ENCODE results near the gene COL4A3.

COL4A3 gene

DNA sequence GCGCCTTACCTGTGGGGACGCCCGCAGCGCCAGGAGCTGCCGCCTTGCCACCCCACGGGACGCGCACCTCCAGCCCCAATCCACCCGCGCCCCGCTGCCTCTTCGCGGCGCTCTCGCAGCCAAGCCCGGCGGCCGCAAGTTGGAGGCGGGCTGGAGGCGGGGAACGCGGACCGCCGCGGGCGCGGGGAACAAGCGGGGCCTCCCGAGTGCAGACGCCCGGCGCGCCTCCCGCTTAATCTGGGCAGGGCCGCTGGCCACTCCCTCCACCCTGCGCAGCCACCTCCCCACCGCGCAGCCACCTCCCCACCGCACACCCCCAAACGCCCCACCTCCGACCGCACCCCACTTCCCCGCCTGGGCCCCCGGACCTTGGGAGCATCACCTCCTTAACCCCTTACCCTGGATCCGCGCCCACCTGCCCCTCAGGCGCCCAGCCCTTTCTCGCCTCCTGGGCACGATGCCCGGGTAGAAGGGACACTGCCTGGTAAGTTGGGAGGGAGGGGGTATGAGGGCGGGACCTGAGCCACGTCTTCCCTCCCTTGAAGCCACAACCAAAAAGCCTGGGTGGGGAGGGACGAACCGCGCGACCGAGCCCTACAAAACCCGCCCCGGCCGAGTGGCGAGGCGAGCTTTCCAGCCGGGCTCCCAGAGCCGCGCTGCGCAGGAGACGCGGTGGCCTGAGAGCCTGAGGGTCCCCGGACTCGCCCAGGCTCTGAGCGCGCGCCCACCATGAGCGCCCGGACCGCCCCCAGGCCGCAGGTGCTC, at the start of gene COL4A3, which contains the start of gene COL4A4:
TSS of gene COL4A3 (plus strand) at position 627 of the 765 bp plus-strand sequence. CDS start at position 730, 103 bp downstream.
TSS of gene COL4A4 (minus strand) at position 208 of the 765 bp plus-strand sequence. CDS start 16,722 bp downstream, outside the sequence.
- no peak within 1 kb of the TSS for H3K9ac ChIP-seq (ENCODE audit: low read length)
- H3K27me3 ChIP-seq (ENCODE audit: control insufficient read depth in 1 of 2, insufficient read depth in 2 of 2, low read length in 2 of 2), result peaks cover 11 to 32% of the 10 kb centered on the region in 2 donors
- H3K4me3 ChIP-seq (ENCODE audit: low read depth in 1 of 2, low read length in 2 of 2), result peak within 1 kb of the TSS; percentile 10 to 32

DNA sequence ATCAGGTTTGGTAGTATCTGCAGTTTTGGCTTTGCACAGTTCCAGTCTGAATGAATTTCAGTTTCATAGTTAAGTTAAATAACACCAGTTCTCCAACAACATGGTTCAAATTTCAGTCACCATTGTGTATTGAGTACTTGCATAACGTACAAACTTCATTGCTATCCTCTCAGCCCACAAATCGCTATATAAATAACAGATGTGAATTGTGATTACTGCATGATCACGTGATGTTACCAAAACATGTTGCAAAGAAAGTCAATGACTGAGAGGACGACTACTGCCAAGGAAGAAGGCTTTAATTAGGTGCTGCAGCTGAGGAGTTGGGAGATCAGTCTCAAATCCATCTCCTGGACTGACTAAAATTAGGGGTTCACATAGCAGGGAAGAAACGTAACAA, 48.7 kb upstream of the COL4A3 start:
- Histone ChIP-seq H3K4me3 (ENCODE audit: low read depth in 1 of 2, low read length in 2 of 2) (no peak overlapping the region), H3K4me1 (ENCODE audit: insufficient read depth, low read length) (peaks cover 5% of the 10 kb centered on the region), H3K27ac (ENCODE audit: low read depth, low read length) (no peak overlapping the region), H3K36me3 (ENCODE audit: insufficient read depth, low read length) (no peaks in the 10 kb centered on the region), H3K9me3 (ENCODE audit: low read length) (no peaks in the 10 kb centered on the region), H3K27me3 (ENCODE audit: control insufficient read depth in 1 of 2, insufficient read depth in 2 of 2, low read length in 2 of 2) (no peaks in the 10 kb centered on the region), H3K9ac (ENCODE audit: low read length) (no peak overlapping the region)

More for the DNA sequence above, at the start of gene COL4A3, which contains the start of gene COL4A4:
- Histone ChIP-seq H3K4me1 (ENCODE audit: insufficient read depth, low read length) (peaks cover 4% of the 10 kb centered on the region), H3K9me3 (ENCODE audit: low read length) (no peaks in the 10 kb centered on the region), H3K36me3 (ENCODE audit: insufficient read depth, low read length) (no peaks in the 10 kb centered on the region), H3K27ac (ENCODE audit: low read depth, low read length) (no peak within 1 kb of the TSS)

DNA sequence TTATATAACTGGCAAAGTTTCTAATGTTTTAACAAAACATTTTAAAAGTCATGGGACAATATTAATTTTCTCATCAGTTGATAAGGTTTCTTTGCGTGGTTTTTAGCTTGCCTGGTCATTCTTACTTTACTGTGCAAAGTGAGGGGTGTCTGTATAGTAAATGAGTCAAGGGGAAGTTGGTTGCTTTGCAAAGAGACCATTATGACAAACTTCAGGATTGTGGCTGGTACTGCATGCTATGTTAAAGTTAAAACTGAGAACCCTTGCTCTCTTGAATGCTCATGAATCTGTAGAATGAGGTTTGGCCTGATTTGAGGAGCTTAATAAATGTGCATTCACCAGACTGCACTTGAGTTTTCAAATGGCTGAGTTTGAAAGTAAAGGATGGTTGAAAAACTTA, 47.4 kb upstream of the COL4A3 start:
- no peaks in the 10 kb centered on the region for H3K27me3 ChIP-seq (ENCODE audit: control insufficient read depth in 1 of 2, insufficient read depth in 2 of 2, low read length in 2 of 2)
- no peaks in the 10 kb centered on the region for H3K36me3 ChIP-seq (ENCODE audit: insufficient read depth, low read length)
- H3K9me3 ChIP-seq (ENCODE audit: low read length), result no peaks in the 10 kb centered on the region
- no peak overlapping the region for H3K4me3 ChIP-seq (ENCODE audit: low read depth in 1 of 2, low read length in 2 of 2)
- no peak overlapping the region for H3K27ac ChIP-seq (ENCODE audit: low read depth, low read length)
- H3K4me1 ChIP-seq (ENCODE audit: insufficient read depth, low read length), result peaks cover 5% of the 10 kb centered on the region
- H3K9ac ChIP-seq (ENCODE audit: low read length), result no peak overlapping the region

DNA sequence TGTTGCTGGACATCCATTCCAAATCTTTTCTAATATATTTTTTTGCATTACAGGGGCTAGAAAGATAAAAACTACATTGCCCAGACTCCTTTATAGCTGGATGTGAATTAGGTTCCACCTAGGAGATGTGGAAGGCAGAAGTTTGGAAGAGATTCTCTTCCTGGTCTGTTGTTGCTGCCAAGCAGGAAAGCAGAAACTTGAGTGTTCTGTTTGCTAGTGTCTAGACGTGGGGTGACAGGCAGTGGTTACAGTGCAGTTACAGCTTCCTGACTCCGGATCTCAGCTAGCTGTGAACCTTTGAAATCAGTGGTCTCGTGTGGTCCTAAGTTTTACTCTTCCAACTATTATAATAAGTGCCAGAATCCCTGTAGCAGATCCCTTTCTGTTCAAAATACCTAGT, 46.6 kb upstream of the COL4A3 start:
- Histone ChIP-seq H3K4me1 (ENCODE audit: insufficient read depth, low read length) (peaks cover 5% of the 10 kb centered on the region), H3K36me3 (ENCODE audit: insufficient read depth, low read length) (no peaks in the 10 kb centered on the region), H3K27ac (ENCODE audit: low read depth, low read length) (no peak overlapping the region), H3K9me3 (ENCODE audit: low read length) (no peaks in the 10 kb centered on the region), H3K9ac (ENCODE audit: low read length) (no peak overlapping the region), H3K4me3 (ENCODE audit: low read depth in 1 of 2, low read length in 2 of 2) (no peak overlapping the region), H3K27me3 (ENCODE audit: control insufficient read depth in 1 of 2, insufficient read depth in 2 of 2, low read length in 2 of 2) (no peaks in the 10 kb centered on the region)

DNA sequence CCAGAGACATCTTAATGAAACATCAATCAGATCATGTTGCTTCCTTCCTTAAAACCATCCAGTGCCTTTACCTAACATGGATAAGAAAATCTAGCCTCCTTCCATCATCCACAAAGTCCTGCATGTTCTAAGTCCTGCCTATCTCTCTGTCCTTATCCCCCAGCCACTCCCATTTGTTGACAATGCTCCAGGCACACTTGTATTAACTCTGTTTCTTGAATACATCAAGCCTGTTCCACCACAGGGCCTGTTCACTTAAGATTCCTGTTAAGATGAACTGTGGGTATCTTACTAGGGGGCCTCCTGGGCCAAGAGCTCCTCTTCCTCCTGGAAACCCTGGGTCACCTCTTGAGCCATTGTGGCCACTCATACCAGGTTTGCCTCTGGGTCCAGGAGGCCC, 46.1 kb upstream of the COL4A3 start:
- H3K27ac ChIP-seq (ENCODE audit: low read depth, low read length), result no peak overlapping the region
- H3K4me1 ChIP-seq (ENCODE audit: insufficient read depth, low read length), result peaks cover 5% of the 10 kb centered on the region
- no peaks in the 10 kb centered on the region for H3K9me3 ChIP-seq (ENCODE audit: low read length)
- no peak overlapping the region for H3K4me3 ChIP-seq (ENCODE audit: low read depth in 1 of 2, low read length in 2 of 2)
- H3K27me3 ChIP-seq (ENCODE audit: control insufficient read depth in 1 of 2, insufficient read depth in 2 of 2, low read length in 2 of 2), result no peaks in the 10 kb centered on the region
- no peaks in the 10 kb centered on the region for H3K36me3 ChIP-seq (ENCODE audit: insufficient read depth, low read length)
- no peak overlapping the region for H3K9ac ChIP-seq (ENCODE audit: low read length)

DNA sequence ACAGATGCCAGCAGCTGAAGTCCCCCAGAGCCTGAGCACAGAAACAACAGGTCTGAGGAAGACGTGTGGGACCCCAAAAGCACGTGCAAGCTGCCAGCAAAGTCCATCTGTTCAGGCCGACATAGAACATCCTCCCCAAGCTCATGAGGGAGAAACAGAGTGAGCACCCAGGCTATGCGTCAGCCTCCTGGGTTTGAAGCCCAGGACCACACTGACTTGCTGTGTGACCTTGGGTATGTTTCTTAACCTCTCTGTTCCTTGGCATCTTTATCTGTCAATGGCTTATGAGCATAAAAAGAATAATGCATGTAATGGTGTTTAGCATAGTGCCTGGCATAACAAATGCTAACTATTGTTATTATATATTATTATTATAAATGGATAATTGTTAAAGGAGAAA, 40.7 kb upstream of the COL4A3 start:
- Histone ChIP-seq H3K27ac (ENCODE audit: low read depth, low read length) (no peak overlapping the region), H3K36me3 (ENCODE audit: insufficient read depth, low read length) (no peaks in the 10 kb centered on the region), H3K4me1 (ENCODE audit: insufficient read depth, low read length) (no peaks in the 10 kb centered on the region), H3K9ac (ENCODE audit: low read length) (no peak overlapping the region), H3K9me3 (ENCODE audit: low read length) (no peaks in the 10 kb centered on the region), H3K27me3 (ENCODE audit: control insufficient read depth in 1 of 2, insufficient read depth in 2 of 2, low read length in 2 of 2) (peaks cover 0 to 3% of the 10 kb centered on the region in 2 donors), H3K4me3 (ENCODE audit: low read depth in 1 of 2, low read length in 2 of 2) (no peak overlapping the region)

DNA sequence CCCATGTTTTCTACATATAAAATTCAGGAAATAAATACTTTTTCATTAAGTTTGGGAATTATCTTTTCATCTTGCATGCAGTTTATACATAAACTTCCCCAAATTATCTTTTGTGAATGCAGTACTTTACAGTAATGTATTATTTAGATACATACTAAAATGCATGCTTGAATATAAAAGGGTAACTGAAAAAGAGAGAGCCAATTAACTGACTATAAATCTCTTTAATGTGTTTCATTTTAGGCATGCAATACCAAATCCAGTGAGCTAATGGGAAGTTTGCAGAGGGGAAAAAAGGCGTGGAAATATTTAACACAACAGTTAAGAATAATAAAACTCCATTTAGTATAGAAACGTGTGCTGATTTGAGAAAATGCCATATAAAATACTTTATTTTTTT, 39.6 kb upstream of the COL4A3 start:
- H3K4me1 ChIP-seq (ENCODE audit: insufficient read depth, low read length), result no peaks in the 10 kb centered on the region

DNA sequence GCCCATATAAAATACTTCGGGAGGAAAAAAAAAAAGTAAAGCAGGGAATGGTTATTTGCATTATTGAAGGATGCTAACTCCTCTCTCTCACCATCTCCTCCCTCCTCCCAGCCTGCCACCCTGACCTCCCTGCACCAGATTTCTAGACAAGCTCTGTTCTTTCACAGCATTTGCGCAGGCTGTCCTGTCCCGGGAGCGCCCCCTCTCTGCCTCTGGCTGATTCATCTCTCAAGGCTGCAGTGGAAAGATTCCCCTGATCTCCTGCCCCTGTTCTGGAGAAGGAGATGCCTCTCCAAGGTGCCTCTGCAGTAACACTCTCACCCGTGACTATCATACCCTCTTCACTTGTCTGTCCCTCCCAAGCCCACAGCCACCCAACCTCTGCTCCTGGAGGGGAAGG, 38.9 kb upstream of the COL4A3 start:
- no peaks in the 10 kb centered on the region for H3K4me1 ChIP-seq (ENCODE audit: insufficient read depth, low read length)
- H3K9me3 ChIP-seq (ENCODE audit: low read length), result no peaks in the 10 kb centered on the region
- no peaks in the 10 kb centered on the region for H3K36me3 ChIP-seq (ENCODE audit: insufficient read depth, low read length)
- peaks cover 0 to 3% of the 10 kb centered on the region in 2 donors for H3K27me3 ChIP-seq (ENCODE audit: control insufficient read depth in 1 of 2, insufficient read depth in 2 of 2, low read length in 2 of 2)
- H3K9ac ChIP-seq (ENCODE audit: low read length), result no peak overlapping the region
- no peak overlapping the region for H3K4me3 ChIP-seq (ENCODE audit: low read depth in 1 of 2, low read length in 2 of 2)
- no peak overlapping the region for H3K27ac ChIP-seq (ENCODE audit: low read depth, low read length)

More for the DNA sequence above, 39.6 kb upstream of the COL4A3 start:
- no peaks in the 10 kb centered on the region for H3K36me3 ChIP-seq (ENCODE audit: insufficient read depth, low read length)
- H3K27ac ChIP-seq (ENCODE audit: low read depth, low read length), result no peak overlapping the region
- no peak overlapping the region for H3K9ac ChIP-seq (ENCODE audit: low read length)
- no peaks in the 10 kb centered on the region for H3K9me3 ChIP-seq (ENCODE audit: low read length)
- H3K27me3 ChIP-seq (ENCODE audit: control insufficient read depth in 1 of 2, insufficient read depth in 2 of 2, low read length in 2 of 2), result peaks cover 0 to 3% of the 10 kb centered on the region in 2 donors
- H3K4me3 ChIP-seq (ENCODE audit: low read depth in 1 of 2, low read length in 2 of 2), result no peak overlapping the region

DNA sequence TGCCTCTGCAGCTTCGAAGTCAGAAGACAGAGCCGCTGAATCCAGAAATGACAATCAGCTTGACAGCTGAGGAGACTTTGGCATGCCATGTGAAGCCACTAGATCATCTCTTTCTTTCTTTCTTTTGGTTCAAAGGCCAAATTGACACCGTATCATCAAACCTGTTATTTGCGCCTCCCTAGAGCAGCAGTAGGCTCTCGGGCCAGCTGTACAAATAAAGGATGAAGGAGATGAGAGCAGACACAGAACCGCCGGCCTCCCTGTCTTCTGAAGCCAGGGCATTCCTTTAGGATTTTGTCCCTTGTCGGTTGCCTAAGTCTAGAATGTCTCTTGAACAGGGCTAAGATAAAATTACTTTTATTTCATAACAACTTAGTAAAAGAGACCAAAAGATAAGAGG, 37.2 kb upstream of the COL4A3 start:
- H3K27me3 ChIP-seq (ENCODE audit: control insufficient read depth in 1 of 2, insufficient read depth in 2 of 2, low read length in 2 of 2), result peaks cover 0 to 3% of the 10 kb centered on the region in 2 donors
- H3K4me3 ChIP-seq (ENCODE audit: low read depth in 1 of 2, low read length in 2 of 2), result no peak overlapping the region
- no peak overlapping the region for H3K9ac ChIP-seq (ENCODE audit: low read length)
- H3K4me1 ChIP-seq (ENCODE audit: insufficient read depth, low read length), result no peaks in the 10 kb centered on the region
- H3K27ac ChIP-seq (ENCODE audit: low read depth, low read length), result no peak overlapping the region
- H3K9me3 ChIP-seq (ENCODE audit: low read length), result no peaks in the 10 kb centered on the region
- H3K36me3 ChIP-seq (ENCODE audit: insufficient read depth, low read length), result no peaks in the 10 kb centered on the region

DNA sequence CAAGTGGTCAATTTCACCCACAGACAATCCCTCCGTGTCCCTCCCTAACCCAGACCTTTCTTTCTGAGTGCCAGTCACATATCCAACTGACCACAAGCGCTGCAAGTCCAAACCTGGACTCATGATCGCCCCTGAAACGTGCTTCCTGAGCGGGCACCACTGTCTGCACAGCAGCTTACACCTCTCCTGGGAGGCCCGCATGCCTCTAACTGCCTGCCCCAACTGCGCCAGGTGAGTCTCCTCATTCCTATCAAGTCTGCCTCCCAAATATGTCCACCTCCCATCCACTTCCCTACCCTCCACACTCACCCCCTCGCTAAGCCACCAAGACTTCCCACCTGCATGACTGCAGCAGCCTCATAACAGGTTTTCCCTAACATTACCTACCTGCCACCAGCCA, 33.8 kb upstream of the COL4A3 start:
- Histone ChIP-seq H3K4me3 (ENCODE audit: low read depth in 1 of 2, low read length in 2 of 2) (no peak overlapping the region), H3K27me3 (ENCODE audit: control insufficient read depth in 1 of 2, insufficient read depth in 2 of 2, low read length in 2 of 2) (peaks cover 0 to 3% of the 10 kb centered on the region in 2 donors), H3K36me3 (ENCODE audit: insufficient read depth, low read length) (no peaks in the 10 kb centered on the region), H3K4me1 (ENCODE audit: insufficient read depth, low read length) (no peaks in the 10 kb centered on the region), H3K27ac (ENCODE audit: low read depth, low read length) (no peak overlapping the region), H3K9ac (ENCODE audit: low read length) (no peak overlapping the region), H3K9me3 (ENCODE audit: low read length) (no peaks in the 10 kb centered on the region)

DNA sequence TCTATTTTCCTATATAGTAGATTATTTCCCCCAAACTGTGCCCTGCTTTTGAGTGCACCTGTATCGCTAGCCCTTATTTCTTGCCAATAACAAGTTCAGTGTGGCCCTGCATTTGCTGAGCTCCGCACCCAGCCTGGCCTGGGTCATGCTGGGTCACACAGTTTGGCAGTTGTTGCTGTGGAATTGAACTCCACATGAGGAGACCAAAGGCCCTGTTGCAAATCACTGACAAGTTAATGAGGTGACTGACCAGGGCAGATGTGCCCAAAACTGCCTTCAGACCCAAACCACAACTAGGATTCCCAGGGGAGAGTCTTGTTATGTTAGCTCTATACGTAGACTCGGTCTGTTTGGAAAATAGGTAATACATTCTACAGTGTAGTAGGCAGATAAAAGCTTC, 31.4 kb upstream of the COL4A3 start:
- Histone ChIP-seq H3K27me3 (ENCODE audit: control insufficient read depth in 1 of 2, insufficient read depth in 2 of 2, low read length in 2 of 2) (no peaks in the 10 kb centered on the region), H3K4me3 (ENCODE audit: low read depth in 1 of 2, low read length in 2 of 2) (no peak overlapping the region), H3K9ac (ENCODE audit: low read length) (no peak overlapping the region)

DNA sequence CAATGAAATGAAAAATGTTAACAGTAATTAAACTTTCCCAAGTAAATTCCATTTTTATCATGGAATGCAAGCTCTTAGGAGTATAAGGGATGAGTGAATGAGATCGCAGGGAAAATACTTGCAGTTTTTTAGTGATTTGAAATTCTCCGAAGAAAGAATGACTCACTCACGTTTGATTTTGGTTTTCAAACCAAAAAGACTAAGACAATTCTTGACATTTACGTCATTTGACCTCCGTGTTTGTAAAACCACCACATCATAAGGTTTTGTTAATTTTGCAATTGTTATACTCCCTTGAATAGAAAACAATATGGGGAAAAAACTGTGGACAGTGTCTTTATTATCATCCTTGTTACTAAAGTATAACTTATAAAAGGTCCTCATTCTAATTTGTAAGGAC, 29.8 kb upstream of the COL4A3 start:
- Histone ChIP-seq H3K4me3 (ENCODE audit: low read depth in 1 of 2, low read length in 2 of 2) (no peak overlapping the region), H3K9ac (ENCODE audit: low read length) (no peak overlapping the region), H3K27me3 (ENCODE audit: control insufficient read depth in 1 of 2, insufficient read depth in 2 of 2, low read length in 2 of 2) (no peaks in the 10 kb centered on the region), H3K36me3 (ENCODE audit: insufficient read depth, low read length) (no peaks in the 10 kb centered on the region), H3K4me1 (ENCODE audit: insufficient read depth, low read length) (no peaks in the 10 kb centered on the region), H3K27ac (ENCODE audit: low read depth, low read length) (no peak overlapping the region), H3K9me3 (ENCODE audit: low read length) (no peaks in the 10 kb centered on the region)

More for the DNA sequence above, 31.4 kb upstream of the COL4A3 start:
- H3K27ac ChIP-seq (ENCODE audit: low read depth, low read length), result no peak overlapping the region
- no peaks in the 10 kb centered on the region for H3K4me1 ChIP-seq (ENCODE audit: insufficient read depth, low read length)
- no peaks in the 10 kb centered on the region for H3K36me3 ChIP-seq (ENCODE audit: insufficient read depth, low read length)
- H3K9me3 ChIP-seq (ENCODE audit: low read length), result no peaks in the 10 kb centered on the region

Measured in muscle layer of colon (tissue), 2 donors.